Upper lobe of right lung (tissue), 1 donor: ENCODE measurements around the gene ANKH. TPM values are rescaled to one million over a fixed set of nuclear protein-coding genes. Genes with fewer than 3 reads are reported as not detected.

ENCODE experiments used
- ATAC-seq: fragments of 200-7000 bp; cut with Tn5 transposase; one replicate; pipeline ENCODE4 v1.9.1; 2020; ENCODE audit warnings: mild to moderate bottlenecking, moderate library complexity
- DNase-seq: peaks from one replicate; pipeline ENCODE4 v3.0.0-alpha.2; 2020
- H3K27ac ChIP-seq: fragments of 200-600 bp; one replicate; pipeline ENCODE4 v1.8.0; 2022
- H3K27me3 ChIP-seq: fragments of 200-600 bp; one replicate; pipeline ENCODE4 v1.8.0; 2022; ENCODE audit warnings: mild to moderate bottlenecking
- H3K36me3 ChIP-seq: fragments of 200-600 bp; one replicate; pipeline ENCODE4 v1.8.0; 2022
- H3K4me1 ChIP-seq: fragments of 200-600 bp; one replicate; pipeline ENCODE4 v1.8.0; 2022
- H3K4me3 ChIP-seq: fragments of 200-600 bp; one replicate; pipeline ENCODE4 v1.8.0; 2022; ENCODE audit warnings: mild to moderate bottlenecking
- H3K9me3 ChIP-seq: fragments of 200-600 bp; one replicate; pipeline ENCODE4 v1.8.0; 2022
- CTCF ChIP-seq: fragments of 200-600 bp; IDR thresholded peaks from one replicate; pipeline ENCODE4 v1.8.0; 2022; ENCODE audit warnings: antibody characterized with exemption
- intact Hi-C: fragments of 100-400 bp; cut with DNase I; formaldehyde crosslinking; loops from one replicate; pipeline ENCODE4 v1.11.0; 2022
- total RNA-seq: library from RNA; stranded (reverse); fragmentation: NEBNext Ultra II Directional; extraction: Animal tissue kit (Norgen Biotek cat#: 25700); gene quantifications from one replicate; pipeline ENCODE4 v1.2.1, GENCODE V29; 2021
- donor health status: DM: no; HTN: yes; CAD: no; lungs with severe emphysema.

Gene ANKH
- total RNA-seq, 1 donor from 2014 or later: 67.2 TPM

DNA sequence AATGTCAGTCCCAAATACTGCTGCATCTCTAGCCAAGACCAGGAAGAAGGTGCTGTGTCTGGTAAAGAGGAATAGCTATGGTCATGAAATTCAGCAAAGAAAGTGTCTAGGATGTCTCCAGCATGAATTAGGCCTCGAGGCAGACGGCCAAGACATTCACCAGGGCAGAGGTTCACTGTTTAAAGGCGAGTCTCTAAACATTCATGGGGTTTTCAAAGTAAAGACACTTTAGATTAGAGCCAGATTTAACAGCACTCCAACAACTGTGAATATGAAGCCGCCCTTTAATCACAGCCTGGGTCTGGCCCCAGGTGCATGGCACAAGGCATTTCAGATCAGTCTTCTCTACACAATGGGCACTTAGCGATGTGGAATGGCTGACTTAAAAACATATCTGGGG is 95.0 kb downstream of the ANKH start:
- H3K4me3 ChIP-seq: no peak overlapping the region
- H3K4me1 ChIP-seq: no peaks in the 10 kb centered on the region
- no peaks in the 10 kb centered on the region for H3K27me3 ChIP-seq
- ATAC-seq: no peak
- no peaks in the 10 kb centered on the region for H3K36me3 ChIP-seq
- DNase-seq: no peak
- intact Hi-C loops: no loop called here
- TF ChIP-seq CTCF: no peak
- H3K9me3 ChIP-seq: no peaks in the 10 kb centered on the region
- H3K27ac ChIP-seq: no peak overlapping the region

GRCh38 chr5:14775857-14776256 is 95.7 kb downstream of the ANKH start:
- H3K27me3 ChIP-seq: no peaks in the 10 kb centered on the region
- no peaks in the 10 kb centered on the region for H3K4me1 ChIP-seq
- no peaks in the 10 kb centered on the region for H3K36me3 ChIP-seq
- intact Hi-C loops: no loop called here
- no peak overlapping the region for H3K27ac ChIP-seq
- H3K4me3 ChIP-seq: no peak overlapping the region
- H3K9me3 ChIP-seq: no peaks in the 10 kb centered on the region
- no peak for TF ChIP-seq CTCF
- ATAC-seq (peak; percentile 68), DNase-seq (no peak)

DNA sequence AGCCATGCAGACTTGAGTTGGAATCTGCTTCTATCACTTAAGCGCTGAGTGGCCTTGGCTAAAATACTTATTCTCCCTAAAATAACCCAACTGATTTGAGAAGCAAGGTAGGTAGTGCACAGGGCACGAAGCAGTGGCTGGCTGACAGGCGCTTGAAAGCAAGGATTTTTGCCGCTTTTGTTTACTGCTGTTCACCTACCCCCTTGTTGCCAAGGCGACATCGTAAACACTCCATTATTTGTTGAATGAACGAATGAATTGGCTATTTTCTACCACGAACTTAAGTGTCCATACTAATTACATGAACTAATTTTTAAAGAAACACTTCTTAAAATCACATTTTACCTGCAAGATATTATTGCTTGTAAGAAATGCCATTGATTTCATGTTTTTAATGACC is 98.0 kb downstream of the ANKH start:
- ATAC-seq (no peak), DNase-seq (no peak)
- Histone ChIP-seq H3K9me3 (no peaks in the 10 kb centered on the region), H3K4me3 (no peak overlapping the region), H3K27me3 (no peaks in the 10 kb centered on the region), H3K4me1 (no peaks in the 10 kb centered on the region), H3K36me3 (no peaks in the 10 kb centered on the region), H3K27ac (no peak overlapping the region)
- no peak for TF ChIP-seq CTCF
- intact Hi-C loops: no loop called here

DNA sequence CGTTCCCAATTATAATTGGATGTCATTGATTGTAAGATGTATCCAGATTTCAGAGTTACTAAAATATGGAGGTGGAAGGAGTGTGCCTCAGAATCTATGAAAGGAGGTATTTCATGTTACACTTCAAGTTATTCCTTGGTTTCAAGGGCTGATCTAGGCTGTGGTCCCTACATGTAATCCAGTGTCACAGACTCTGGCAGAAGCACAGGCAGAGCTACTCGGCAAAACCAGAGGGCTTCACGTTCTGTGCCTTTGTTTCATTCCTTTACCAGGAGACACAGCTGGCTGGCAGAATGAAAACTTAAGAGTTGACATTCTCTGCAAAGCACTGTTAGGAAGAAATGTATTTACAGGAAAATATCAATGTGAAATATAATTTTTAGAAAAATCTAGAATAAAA is 99.6 kb downstream of the ANKH start:
- no peak for TF ChIP-seq CTCF
- intact Hi-C loops: no loop called here
- no peak for ATAC-seq
- Histone ChIP-seq H3K9me3 (no peaks in the 10 kb centered on the region), H3K27me3 (no peaks in the 10 kb centered on the region), H3K27ac (no peak overlapping the region), H3K4me1 (no peaks in the 10 kb centered on the region), H3K4me3 (no peak overlapping the region), H3K36me3 (no peaks in the 10 kb centered on the region)
- DNase-seq: no peak

DNA sequence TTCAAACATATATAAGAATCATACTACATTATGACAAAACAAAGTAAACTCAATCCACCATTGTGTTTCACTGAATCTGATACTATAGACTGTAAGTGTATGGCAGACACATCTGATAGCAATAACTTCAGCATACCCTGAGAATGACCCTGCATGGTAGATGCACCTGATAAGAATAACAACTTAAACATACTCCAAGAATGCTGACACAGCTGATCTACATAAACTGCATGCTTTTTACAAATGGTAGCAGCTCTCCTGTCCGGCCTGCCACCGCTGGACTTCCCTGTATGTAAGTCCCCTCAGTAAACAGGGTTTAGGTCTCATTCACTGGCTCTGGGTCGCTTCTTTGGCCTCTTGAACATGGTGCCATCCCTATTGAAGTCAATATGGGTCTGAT is 100.4 kb downstream of the ANKH start:
- ATAC-seq: no peak
- Histone ChIP-seq H3K4me1 (no peaks in the 10 kb centered on the region), H3K4me3 (no peak overlapping the region), H3K27ac (no peak overlapping the region), H3K27me3 (no peaks in the 10 kb centered on the region), H3K9me3 (no peaks in the 10 kb centered on the region), H3K36me3 (no peaks in the 10 kb centered on the region)
- intact Hi-C loops: no loop called here
- DNase-seq: no peak
- no peak for TF ChIP-seq CTCF

GRCh38 chr5:14768508-14769365 is 102.8 kb downstream of the ANKH start:
- no peaks in the 10 kb centered on the region for H3K27me3 ChIP-seq
- no peak overlapping the region for H3K4me3 ChIP-seq
- TF ChIP-seq CTCF: no peak
- H3K9me3 ChIP-seq: no peaks in the 10 kb centered on the region
- no peak overlapping the region for H3K27ac ChIP-seq
- H3K36me3 ChIP-seq: no peaks in the 10 kb centered on the region
- ATAC-seq (no peak), DNase-seq (no peak)
- intact Hi-C loops: no loop called here
- H3K4me1 ChIP-seq: no peaks in the 10 kb centered on the region
